ENCODE data around the gene TNS4.

DNA sequence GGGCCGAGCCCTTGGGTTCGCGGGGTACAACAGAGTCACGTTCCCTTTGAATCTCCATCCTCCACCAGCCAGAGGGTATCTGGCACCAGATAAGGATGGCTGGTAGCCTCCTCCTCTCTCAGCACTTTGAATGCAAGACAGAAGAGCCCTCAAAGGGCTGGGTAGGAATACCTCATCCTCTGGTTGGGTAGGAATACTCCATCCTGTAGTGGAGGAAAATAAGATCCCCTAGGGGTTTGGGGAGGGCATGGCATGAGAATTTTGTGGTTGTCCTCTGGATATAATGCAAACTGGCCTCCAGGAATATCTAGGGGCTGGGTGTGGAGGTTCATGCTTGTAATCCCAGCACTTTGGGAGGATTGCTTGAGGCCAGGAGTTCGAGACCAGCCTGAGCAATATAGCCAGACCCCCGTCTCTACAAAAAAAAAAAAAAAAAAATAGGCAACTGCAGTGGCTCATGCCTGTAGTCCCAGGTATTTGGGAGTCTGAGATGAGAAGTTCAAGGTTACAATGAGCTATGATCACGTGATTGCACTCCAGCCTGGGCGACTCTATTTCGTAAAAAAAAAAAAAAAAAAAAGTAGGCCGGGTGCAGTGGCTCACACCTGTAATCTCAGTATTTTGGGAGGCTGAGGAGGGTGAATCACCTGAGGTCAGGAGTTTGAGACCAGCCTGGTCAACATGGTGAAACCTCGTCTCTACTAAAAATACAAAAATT lies 55.5 kb downstream of the TNS4 start:
- TF ChIP-seq, protein P1, sequence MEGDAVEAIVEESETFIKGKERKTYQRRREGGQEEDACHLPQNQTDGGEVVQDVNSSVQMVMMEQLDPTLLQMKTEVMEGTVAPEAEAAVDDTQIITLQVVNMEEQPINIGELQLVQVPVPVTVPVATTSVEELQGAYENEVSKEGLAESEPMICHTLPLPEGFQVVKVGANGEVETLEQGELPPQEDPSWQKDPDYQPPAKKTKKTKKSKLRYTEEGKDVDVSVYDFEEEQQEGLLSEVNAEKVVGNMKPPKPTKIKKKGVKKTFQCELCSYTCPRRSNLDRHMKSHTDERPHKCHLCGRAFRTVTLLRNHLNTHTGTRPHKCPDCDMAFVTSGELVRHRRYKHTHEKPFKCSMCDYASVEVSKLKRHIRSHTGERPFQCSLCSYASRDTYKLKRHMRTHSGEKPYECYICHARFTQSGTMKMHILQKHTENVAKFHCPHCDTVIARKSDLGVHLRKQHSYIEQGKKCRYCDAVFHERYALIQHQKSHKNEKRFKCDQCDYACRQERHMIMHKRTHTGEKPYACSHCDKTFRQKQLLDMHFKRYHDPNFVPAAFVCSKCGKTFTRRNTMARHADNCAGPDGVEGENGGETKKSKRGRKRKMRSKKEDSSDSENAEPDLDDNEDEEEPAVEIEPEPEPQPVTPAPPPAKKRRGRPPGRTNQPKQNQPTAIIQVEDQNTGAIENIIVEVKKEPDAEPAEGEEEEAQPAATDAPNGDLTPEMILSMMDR (IDR thresholded peaks at IDR 0.05), result no peak
- no peak for TF ChIP-seq EZH2 (IDR thresholded peaks at IDR 0.05; ENCODE audit: borderline replicate concordance, insufficient read depth, low read depth, low read length, poor library complexity, severe bottlenecking)

All from B cell (primary cell).